ENCODE results near the gene RSPO3. TPM values are rescaled to one million over a fixed set of nuclear protein-coding genes. Genes with fewer than 3 reads are reported as not detected.

Gene RSPO3
- total and polyA plus RNA-seq, 2 of the 4 experiments (the other 2 are of a cell fraction), result not detected

DNA sequence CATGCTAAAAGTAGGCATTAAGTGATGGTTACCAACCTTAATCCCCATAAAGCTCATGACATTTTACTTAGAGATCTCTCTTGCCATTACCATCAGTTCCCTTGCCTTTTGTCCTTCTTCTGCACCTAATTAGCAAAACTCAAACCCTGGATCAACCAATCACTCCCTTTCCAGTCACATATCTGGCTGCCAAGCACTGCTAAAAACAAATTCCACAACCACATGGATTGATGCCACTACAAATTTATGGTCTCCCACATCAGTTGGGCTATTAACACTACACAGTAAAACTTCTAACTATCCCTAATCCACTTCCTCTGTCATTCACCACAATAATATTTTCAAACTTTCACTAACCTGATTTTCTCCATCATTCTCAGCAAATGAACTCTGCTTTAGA is 93.9 kb downstream of the RSPO3 start:
- no peak overlapping the region for H3K18ac ChIP-seq (ENCODE audit: low read depth, low read length)
- H3K4ac ChIP-seq (ENCODE audit: low read depth, low read length), result no peak overlapping the region
- H3K27ac ChIP-seq (ENCODE audit: insufficient read depth, low read length), result no peak overlapping the region
- H3K9ac ChIP-seq (ENCODE audit: low read depth, low read length), result no peak overlapping the region
- no peak overlapping the region for H3K4me3 ChIP-seq (ENCODE audit: insufficient read depth, low read depth, low read length)
- H3K4me2 ChIP-seq (ENCODE audit: low read depth, low read length), result no peak overlapping the region
- no peak overlapping the region for H2BK120ac ChIP-seq (ENCODE audit: low read depth, low read length)
- no peak overlapping the region for H2BK15ac ChIP-seq (ENCODE audit: low read depth, low read length)
- CTCF ChIA-PET, result no interaction called here
- H3K9me1 ChIP-seq (ENCODE audit: insufficient read depth, low read length), result no peaks in the 10 kb centered on the region
- H3K23ac ChIP-seq (ENCODE audit: low read depth, low read length), result no peak overlapping the region
- no peak overlapping the region for H2AFZ ChIP-seq (replicated peaks; ENCODE audit: low read length, poor library complexity)
- H4K5ac ChIP-seq (ENCODE audit: low read depth, low read length), result no peak overlapping the region
- BruUV-seq (replicated peaks), result no TSS peak
- no peaks in the 10 kb centered on the region for H3K79me1 ChIP-seq (ENCODE audit: low read depth in 1 of 2, low read length in 2 of 2)
- DNase-seq (no peak), ATAC-seq (ENCODE audit: low read depth) (no peak)
- no peaks in the 10 kb centered on the region for H3K36me3 ChIP-seq (ENCODE audit: control insufficient read depth, insufficient read depth, low read length)
- in situ Hi-C loops (cut with MboI; ENCODE audit: low sequenced_read_pairs) (no loop called here), dilution Hi-C loops (cut with HindIII; ENCODE audit: low sequenced_read_pairs, unreplicated experiment) (no loop called here), intact Hi-C loops (cut with micrococcal nuclease) (no loop called here)
- no peak overlapping the region for H2AK5ac ChIP-seq (ENCODE audit: low read depth, low read length)
- TF ChIP-seq NFE2L2 (IDR thresholded peaks at IDR 0.05; ENCODE audit: low read depth, low read length) (no peak), RFX5 (IDR thresholded peaks at IDR 0.05; ENCODE audit: low read depth, low read length) (no peak), BHLHE40 (IDR thresholded peaks at IDR 0.05; ENCODE audit: low read depth, low read length) (no peak), POLR2A (IDR thresholded peaks at IDR 0.05; ENCODE audit: low read depth, low read length) (no peak), MAFK (IDR thresholded peaks at IDR 0.05; ENCODE audit: low read depth, low read length) (no peak), SMC3 (IDR thresholded peaks at IDR 0.05; ENCODE audit: low read depth, low read length) (no peak), CHD1 (IDR thresholded peaks at IDR 0.05; ENCODE audit: low read depth, low read length) (no peak), MXI1 (IDR thresholded peaks at IDR 0.05; ENCODE audit: borderline replicate concordance, low read depth, low read length) (no peak), FOS (IDR thresholded peaks at IDR 0.05; ENCODE audit: low read depth, low read length) (no peak), CTCF (conservative IDR thresholded peaks at IDR 0.05; ENCODE audit: low read depth, low read length) (no peak), RAD21 (IDR thresholded peaks at IDR 0.05; ENCODE audit: low read length) (no peak), RCOR1 (IDR thresholded peaks at IDR 0.05; ENCODE audit: insufficient replicate concordance, low read length) (no peak), CEBPB (IDR thresholded peaks at IDR 0.05; ENCODE audit: low read depth, low read length) (no peak), MAZ (IDR thresholded peaks at IDR 0.05; ENCODE audit: borderline replicate concordance, low read depth, low read length) (no peak)
- TF ChIP-seq, protein P1, sequence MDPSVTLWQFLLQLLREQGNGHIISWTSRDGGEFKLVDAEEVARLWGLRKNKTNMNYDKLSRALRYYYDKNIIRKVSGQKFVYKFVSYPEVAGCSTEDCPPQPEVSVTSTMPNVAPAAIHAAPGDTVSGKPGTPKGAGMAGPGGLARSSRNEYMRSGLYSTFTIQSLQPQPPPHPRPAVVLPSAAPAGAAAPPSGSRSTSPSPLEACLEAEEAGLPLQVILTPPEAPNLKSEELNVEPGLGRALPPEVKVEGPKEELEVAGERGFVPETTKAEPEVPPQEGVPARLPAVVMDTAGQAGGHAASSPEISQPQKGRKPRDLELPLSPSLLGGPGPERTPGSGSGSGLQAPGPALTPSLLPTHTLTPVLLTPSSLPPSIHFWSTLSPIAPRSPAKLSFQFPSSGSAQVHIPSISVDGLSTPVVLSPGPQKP (IDR thresholded peaks at IDR 0.05; ENCODE audit: borderline replicate concordance, low read depth, low read length), result no peak
- no peak overlapping the region for H4K91ac ChIP-seq (ENCODE audit: insufficient read depth, low read depth, low read length)
- H3K27me3 ChIP-seq (ENCODE audit: control insufficient read depth, insufficient read depth, low read length), result no peaks in the 10 kb centered on the region
- H3K9me3 ChIP-seq (ENCODE audit: control insufficient read depth, insufficient read depth, low read length), result no peaks in the 10 kb centered on the region
- peaks cover 2% of the 10 kb centered on the region; the same call in 1 of the 2 replicates for H3K4me1 ChIP-seq (ENCODE audit: control insufficient read depth, insufficient read depth, low read length)
- H2BK20ac ChIP-seq (ENCODE audit: low read depth, low read length), result no peak overlapping the region
- H3K56ac ChIP-seq (ENCODE audit: extremely low read depth, insufficient read depth, low read length), result no peak overlapping the region
- POLR2A ChIA-PET (ENCODE audit: unreplicated experiment), result no interaction called here
- H4K8ac ChIP-seq (ENCODE audit: low read depth in 2 of 2, low read length in 2 of 2), result no peak overlapping the region
- no peak overlapping the region for H2AK9ac ChIP-seq (replicated peaks; ENCODE audit: low read depth, low read length, poor library complexity)
- H3K14ac ChIP-seq (replicated peaks; ENCODE audit: low read depth, low read length), result no peak overlapping the region
- H4K20me1 ChIP-seq (ENCODE audit: insufficient read depth, low read length), result no peaks in the 10 kb centered on the region
- no peak overlapping the region for H2BK5ac ChIP-seq (ENCODE audit: low read depth, low read length, poor library complexity, severe bottlenecking)

Measured in IMR-90 (cell line).